ENCODE results near the gene CAP2. TPM values are rescaled to one million over a fixed set of nuclear protein-coding genes. Genes with fewer than 3 reads are reported as not detected.

CAP2 gene
- total RNA-seq, 1 experiment from 2014 or later: 7.2 TPM

GRCh38 chr6:17367868-17368267 is 25.5 kb upstream of the CAP2 start:
- no peaks in the 10 kb centered on the region for H3K4me1 Mint-ChIP-seq
- H3K27me3 Mint-ChIP-seq (ENCODE audit: low read depth): no peaks in the 10 kb centered on the region; the same call in 1 of the 2 replicates
- H3K36me3 Mint-ChIP-seq: peaks cover 16% of the 10 kb centered on the region; the same call in 1 of the 2 replicates
- peaks cover 26% of the 10 kb centered on the region for H3K9me3 Mint-ChIP-seq
- ChIA-PET POLR2A (no interaction called here), CTCF (no interaction called here)
- TF ChIP-seq IRF1 (CRISPR knock-in tag; IDR thresholded peaks at IDR 0.05) (no peak), ZNF219 (CRISPR knock-in tag; IDR thresholded peaks at IDR 0.05; ENCODE audit: borderline replicate concordance) (no peak), NR1H2 (CRISPR knock-in tag; IDR thresholded peaks at IDR 0.05) (no peak), MLX (CRISPR knock-in tag; IDR thresholded peaks at IDR 0.05) (no peak), ERG (CRISPR knock-in tag; IDR thresholded peaks at IDR 0.05) (no peak), ARID4B (CRISPR knock-in tag; IDR thresholded peaks at IDR 0.05; ENCODE audit: borderline replicate concordance) (no peak), ZBTB21 (CRISPR knock-in tag; IDR thresholded peaks at IDR 0.05; ENCODE audit: borderline replicate concordance) (no peak), JUN (CRISPR knock-in tag; IDR thresholded peaks at IDR 0.05) (no peak), ATF6 (CRISPR knock-in tag; IDR thresholded peaks at IDR 0.05) (no peak), SP1 (CRISPR knock-in tag; conservative IDR thresholded peaks at IDR 0.05) (no peak), AR (CRISPR knock-in tag; IDR thresholded peaks at IDR 0.05) (no peak), E2F5 (CRISPR knock-in tag; IDR thresholded peaks at IDR 0.05) (no peak), ZNF396 (CRISPR knock-in tag; IDR thresholded peaks at IDR 0.05; ENCODE audit: borderline replicate concordance) (no peak), ZNF423 (CRISPR knock-in tag; IDR thresholded peaks at IDR 0.05) (no peak), ATF1 (CRISPR knock-in tag; IDR thresholded peaks at IDR 0.05) (no peak), TCF7 (CRISPR knock-in tag; IDR thresholded peaks at IDR 0.05; ENCODE audit: low read depth) (no peak), GTF2I (CRISPR knock-in tag; conservative IDR thresholded peaks at IDR 0.05) (no peak), ZNF425 (CRISPR knock-in tag; conservative IDR thresholded peaks at IDR 0.05) (no peak), FOXJ3 (CRISPR knock-in tag; IDR thresholded peaks at IDR 0.05; ENCODE audit: borderline replicate concordance) (no peak), ATF3 (CRISPR knock-in tag; conservative IDR thresholded peaks at IDR 0.05) (no peak)
- ATAC-seq (no peak), DNase-seq (ENCODE audit: low spot score) (no peak)
- H3K27ac Mint-ChIP-seq: no peak overlapping the region
- no peak overlapping the region for H3K4me3 Mint-ChIP-seq
